Hematopoietic multipotent progenitor cell (in vitro differentiated cells): ENCODE data around the gene FARP1. TPM values are rescaled to one million over a fixed set of nuclear protein-coding genes. Genes with fewer than 3 reads are reported as not detected.
"Not testable (repeated sequence)": the region's sequence is repeated elsewhere in the genome, so short reads cannot be mapped to it uniquely, and the experiment has no call there.

Experiments
- DNase-seq, 3 donors: peaks; one replicate each; pipeline ENCODE4 v3.0.0-alpha.2; 2011 to 2015; ENCODE audit warnings: low read depth in 2 of 3, low spot score in 2 of 3
- total RNA-seq: library from RNA; depleted of rRNA; stranded (reverse); fragments of >200 nt; gene quantifications from one replicate; pipeline ENCODE4 v1.2.3, GENCODE V29; 2012

FARP1 gene
- total RNA-seq, 1 donor: 0.27 TPM

- DNase-seq: no peak
Measured at GRCh38 chr13:98223741-98224140, 80.8 kb downstream of the FARP1 start.

DNA sequence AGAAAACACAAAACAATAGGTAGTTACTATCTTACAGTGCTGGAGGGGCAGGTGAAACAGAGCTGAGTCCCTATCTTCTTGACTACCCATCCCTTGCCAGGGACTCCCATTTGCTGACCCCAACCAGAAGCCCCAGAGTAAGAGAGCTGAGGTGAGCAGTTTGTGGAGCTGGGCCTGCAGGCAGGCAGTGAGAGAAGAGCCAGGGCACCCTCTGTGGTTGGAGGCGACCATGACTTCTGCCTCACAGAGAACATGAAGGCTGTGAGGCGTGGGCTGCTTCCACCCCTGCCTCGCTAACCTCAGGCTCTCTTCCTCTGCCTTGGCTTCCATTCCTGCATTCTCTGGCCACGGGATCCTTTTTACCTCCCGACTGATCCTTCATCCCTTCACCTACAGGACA, 81.7 kb downstream of the FARP1 start:
- no peak for DNase-seq

DNA sequence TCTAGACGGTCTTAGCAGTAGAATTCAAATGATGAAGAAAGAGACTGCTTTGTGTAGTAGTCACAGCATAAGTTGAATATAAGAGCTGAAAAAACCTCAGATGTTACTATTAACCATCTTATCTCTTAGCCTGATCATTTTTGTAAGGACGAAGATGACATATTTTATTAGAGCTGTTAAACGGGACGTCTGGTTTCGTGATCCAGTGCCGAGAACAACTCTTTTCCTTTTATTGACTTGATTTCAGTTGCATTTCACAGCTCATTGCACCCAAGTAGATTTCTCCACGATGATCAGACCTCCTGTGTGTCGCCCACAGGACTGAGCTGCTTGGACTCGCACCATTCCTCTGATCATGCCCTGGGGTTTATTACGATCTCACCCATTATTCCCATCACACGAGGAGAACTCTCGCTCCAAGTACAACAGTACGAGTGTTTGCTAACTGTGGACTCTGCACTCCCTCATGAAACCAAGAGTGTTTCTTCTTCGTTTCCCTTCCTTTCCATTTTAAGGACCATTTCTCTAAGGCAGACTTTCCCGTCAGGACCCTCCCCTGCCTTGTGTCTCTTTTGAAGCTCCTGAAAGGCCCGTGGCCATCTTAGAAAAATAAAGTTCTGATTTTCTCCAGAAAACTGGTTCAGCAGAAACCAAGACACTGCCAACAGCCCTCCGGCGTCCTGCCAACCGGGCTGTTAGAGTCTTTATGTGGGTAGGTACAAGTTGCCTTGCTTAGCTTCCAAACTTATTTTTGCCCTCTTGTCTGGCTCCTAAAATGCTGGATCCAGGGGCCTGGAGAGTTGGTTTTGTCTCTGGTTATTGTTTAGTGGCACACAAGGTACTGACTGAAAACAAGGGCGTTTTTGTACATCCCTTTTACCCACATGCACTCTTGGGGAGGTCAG, 82.4 kb downstream of the FARP1 start:
- no peak for DNase-seq

GRCh38 chr13:98226496-98226895, 83.6 kb downstream of the FARP1 start:
- no peak for DNase-seq

DNA sequence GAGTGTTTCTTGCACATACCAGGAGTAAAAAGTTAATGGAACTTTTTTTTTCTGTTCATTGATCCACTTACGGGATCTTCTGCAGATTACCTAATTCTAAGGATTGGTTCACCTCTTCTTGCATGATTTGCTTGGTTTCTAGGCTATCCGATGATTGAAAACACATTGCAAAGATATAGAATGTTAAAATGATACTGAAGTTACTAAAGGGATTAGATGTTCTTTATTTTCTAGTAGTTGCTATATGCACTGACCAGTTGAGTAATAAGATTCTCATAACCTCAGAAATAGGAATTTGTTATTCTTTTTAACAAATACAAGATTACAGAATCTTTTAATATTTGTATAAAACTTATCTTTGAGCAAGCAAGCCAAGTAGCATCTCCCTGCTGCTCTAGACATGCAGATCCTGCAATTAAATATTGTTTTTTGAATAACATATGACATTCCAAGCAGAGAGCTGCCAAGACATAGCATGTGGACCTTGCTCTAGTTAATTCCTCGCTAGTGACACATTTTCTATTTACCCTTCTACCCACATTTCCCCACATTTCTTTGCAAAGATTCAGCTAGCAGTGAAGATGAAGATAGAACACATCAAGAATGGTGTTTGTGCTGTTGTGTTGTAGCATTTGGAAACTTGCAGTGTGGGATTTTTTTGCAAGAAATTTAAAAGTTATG, 85.9 kb downstream of the FARP1 start:
- no peak for DNase-seq

DNA sequence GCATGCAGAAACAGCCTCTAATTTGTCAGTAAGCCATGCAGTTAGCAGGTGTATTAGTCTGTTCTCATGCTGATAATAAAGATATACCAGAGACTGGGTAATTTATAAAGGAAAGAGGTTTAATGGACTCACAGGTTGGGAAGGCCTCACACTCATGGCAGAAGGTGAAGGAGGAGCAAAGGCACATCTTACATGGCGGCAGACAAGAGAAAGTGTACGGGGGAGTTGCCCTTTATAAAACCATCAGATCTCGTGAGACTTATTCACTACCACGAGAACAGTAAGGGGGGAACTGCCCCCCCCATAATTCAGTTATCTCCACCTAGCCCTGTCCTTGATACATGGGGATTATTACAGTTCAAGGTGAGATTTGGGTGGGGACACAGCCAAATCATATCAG, 87.9 kb downstream of the FARP1 start:
- not testable (repeated sequence) for DNase-seq

DNA sequence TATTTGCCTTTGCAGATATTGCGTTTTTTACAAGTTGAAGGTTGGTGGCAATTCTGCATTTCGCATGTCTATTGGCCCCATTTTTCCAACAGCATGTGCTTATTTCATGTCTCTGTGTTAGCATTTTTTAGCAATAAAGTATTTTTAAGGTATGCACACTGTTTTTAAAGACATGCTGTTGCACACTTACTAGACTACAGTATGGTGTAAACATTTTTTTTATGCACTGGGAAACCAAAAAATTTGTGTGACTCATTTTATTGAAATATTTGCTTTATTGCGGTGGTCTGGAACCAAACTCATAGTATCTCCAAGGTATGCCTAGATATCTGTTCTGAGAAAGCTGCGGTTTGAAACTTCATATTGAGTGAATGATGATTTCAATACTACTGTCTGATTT, 89.6 kb downstream of the FARP1 start:
- no peak for DNase-seq

- DNase-seq: no peak
Measured at GRCh38 chr13:98233127-98233526, 90.2 kb downstream of the FARP1 start.

DNA sequence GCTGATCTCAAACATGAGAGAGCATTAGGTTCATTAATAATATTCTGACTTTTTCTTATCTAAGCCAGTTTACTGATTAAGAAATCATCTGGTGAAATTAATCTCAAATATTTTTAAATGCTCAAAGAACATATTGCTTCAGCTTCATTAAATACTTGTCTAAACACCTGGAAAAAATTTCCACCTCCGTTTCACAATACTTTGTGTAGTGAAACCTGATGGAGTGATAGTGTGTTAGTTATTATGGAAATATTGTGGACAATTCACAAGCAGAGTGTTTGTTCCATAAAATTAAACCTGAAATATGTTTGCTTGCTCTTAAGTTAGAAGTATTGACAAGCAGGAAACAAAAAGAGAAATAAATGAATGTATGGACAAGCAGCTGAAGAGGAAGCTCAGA, 91.5 kb downstream of the FARP1 start:
- DNase-seq: no peak

DNA sequence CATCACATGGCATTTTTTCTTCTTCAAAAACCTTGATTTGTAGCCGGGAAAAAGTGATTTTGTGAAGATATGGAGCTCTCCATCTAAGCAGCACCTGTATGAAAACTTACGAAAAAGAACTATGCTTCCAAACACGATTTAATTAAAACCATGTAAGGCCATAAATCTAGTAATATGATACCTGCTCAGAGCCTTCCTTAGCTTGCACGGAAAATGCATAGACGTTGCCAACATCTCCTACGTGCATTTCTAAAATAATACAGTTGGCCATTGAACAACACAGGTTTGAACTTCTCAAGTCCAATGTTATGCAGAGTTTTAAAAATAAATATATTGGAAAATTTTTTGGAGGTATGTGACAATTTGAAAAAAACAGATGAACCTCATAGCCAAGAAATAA, 93.3 kb downstream of the FARP1 start:
- no peak for DNase-seq

GRCh38 chr13:98237331-98237730, 94.4 kb downstream of the FARP1 start:
- DNase-seq: no peak

DNA sequence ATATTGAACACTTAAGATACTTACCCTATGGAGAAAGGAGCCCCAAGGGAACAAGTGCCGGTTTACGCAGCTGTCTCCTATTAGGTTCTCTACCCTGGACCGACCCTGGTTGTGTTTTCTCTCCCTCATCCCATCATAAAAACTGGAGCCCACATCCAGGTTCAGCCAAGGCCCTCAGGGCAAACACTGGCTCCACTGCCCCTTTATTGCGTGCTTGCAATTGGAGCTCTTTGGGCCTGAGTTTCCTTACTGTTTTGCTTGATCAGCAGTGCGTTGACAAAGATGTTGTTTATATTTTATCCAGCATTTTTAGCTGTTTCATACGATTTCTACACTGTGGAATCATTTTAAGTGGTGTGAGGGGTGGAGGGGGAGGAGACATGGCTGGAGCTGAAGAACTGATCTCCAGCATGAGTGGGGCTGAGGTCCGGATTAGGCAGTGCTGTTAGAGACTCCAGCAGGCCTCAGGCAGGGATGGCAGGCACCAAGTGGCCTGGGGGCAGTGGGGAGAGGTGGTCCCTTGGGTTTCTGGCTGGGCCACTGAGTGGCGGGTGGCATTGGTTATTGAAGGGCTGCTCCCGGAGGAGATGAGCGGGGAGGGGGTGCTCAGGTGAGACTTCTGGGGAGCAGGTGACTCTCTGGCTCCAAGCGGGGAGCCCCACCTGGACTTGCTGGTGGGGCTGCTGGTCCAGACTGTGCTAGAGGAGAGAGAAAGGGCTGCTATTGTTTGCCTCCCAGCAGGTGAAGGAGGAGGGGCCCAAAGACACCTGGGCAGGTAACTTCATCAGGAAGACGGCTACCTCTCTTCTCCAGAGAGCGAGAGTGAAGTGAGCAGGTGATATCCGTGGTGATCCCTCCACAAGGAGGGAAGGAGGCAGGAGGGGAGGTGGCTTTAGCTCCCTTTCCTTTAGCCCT, 96.5 kb downstream of the FARP1 start:
- DNase-seq: no peak

DNA sequence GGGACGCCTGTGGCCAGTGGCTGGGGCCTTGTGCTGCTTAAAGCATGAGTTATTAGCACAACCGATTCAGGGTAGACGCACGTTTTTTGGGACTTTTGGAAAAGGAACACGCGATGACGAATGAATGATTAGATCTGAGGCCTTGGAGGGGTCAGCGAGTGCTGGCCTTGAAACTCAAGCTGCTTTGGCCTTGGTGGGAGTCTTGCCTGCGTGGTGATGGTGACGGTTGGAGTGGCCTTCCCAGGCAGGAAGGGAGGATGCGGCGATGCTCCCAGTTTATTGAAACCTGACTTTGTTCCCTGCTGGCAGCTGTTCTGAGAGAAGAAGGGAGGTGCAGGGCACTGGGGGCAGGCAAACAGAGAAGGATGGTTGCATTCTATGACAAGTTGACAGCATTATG, 97.2 kb downstream of the FARP1 start:
- no peak for DNase-seq

DNA sequence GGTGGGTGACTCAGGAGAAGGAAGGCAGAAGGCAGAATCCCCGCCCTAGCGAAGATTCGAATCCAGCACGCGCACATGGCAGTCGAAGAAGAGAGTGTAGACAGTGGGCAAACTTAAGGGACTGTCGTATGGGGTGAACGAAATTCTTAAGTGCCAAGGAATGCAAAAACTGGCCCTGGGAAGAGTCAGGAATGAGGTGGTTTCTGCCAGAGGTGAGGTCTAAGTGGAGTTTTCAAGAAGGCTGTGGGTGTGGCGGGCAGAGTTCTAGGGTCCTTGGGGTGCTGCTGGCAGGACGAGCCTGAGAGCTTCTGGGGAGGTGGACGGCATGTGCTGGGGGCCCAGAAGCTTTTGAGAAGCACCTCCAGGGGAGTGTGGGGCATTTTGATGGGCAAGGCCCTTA, 98.1 kb downstream of the FARP1 start:
- DNase-seq: no peak

GRCh38 chr13:98241976-98242375, 99.1 kb downstream of the FARP1 start:
- no peak for DNase-seq

GRCh38 chr13:98242403-98242802, 99.5 kb downstream of the FARP1 start:
- no peak for DNase-seq

- DNase-seq: no peak
Measured at GRCh38 chr13:98243929-98244272, 101.0 kb downstream of the FARP1 start.

DNA sequence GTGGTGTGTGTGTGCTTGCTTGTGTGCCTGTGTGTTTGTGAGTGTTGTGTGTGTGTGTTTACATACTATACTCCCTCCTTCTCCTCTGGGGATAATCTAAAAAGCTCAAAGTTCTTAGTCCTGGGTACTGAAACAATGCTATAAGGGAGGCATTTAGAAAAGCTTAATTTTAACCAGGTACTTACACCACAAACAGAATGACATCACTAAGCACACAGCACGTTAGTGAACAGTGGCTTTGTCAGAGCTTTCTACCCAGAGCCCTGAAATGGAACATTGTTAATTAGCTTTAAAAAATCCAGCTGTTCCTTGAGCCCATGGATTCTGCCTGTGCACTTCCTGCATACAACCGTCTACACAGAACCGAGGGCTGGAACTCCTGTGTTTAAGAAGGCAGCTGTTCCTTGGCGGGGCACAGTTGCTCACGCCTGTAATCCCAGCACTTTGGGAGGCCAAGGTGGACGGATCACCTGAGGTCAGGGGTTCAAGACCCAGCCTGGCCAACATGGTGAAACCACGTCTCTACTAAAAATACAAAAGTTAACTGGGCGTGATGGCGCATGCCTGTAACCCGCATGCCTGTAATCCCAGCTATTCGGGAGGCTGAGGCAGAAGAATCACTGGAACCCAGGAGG, 103.8 kb downstream of the FARP1 start:
- no peak for DNase-seq

GRCh38 chr13:98251708-98252107, 108.8 kb downstream of the FARP1 start:
- no peak for DNase-seq

GRCh38 chr13:98252931-98253470, 110.1 kb downstream of the FARP1 start:
- DNase-seq: no peak
